Activated CD4-positive, CD25-positive, alpha-beta regulatory T cell treated with anti-CD3 and anti-CD28 coated beads, Interleukin-2, amount 50 U/mL, for 72 hours (primary cell): Measurements from ENCODE around the gene HAGHL.

Source experiments
- DNase-seq: peaks from one replicate; pipeline ENCODE4 v3.0.0; 2021

The HAGHL gene

GRCh38 chr16:722835-723633 is 3.9 kb upstream of the HAGHL start:
- no peak for DNase-seq

- no peak for DNase-seq
Observed at GRCh38 chr16:723695-724094, 3.2 kb upstream of the HAGHL start.

- no peak for DNase-seq
Observed at GRCh38 chr16:724188-725040, 2.5 kb upstream of the HAGHL start.

GRCh38 chr16:725041-725376 is 1.9 kb upstream of the HAGHL start:
- DNase-seq = no peak

GRCh38 chr16:725463-726187 is 1.3 kb upstream of the HAGHL start:
- no peak for DNase-seq

- DNase-seq = no peak
Observed at GRCh38 chr16:726188-726437, 793 bp upstream of the HAGHL start.

GRCh38 chr16:727291-727977 is 528 bp downstream of the HAGHL start:
- DNase-seq = peak; percentile 49

- peak; percentile 63 for DNase-seq
Observed at GRCh38 chr16:728131-728889, 1.4 kb downstream of the HAGHL start.

- no peak for DNase-seq
Observed at GRCh38 chr16:728890-729744, 2.2 kb downstream of the HAGHL start.

- DNase-seq = no peak
Observed at GRCh38 chr16:729768-730665, 3.1 kb downstream of the HAGHL start.

- DNase-seq = no peak
Observed at GRCh38 chr16:730666-731509, 4.0 kb downstream of the HAGHL start.

GRCh38 chr16:732332-732731 is 5.4 kb downstream of the HAGHL start:
- DNase-seq = no peak

GRCh38 chr16:732936-733335 is 6.0 kb downstream of the HAGHL start:
- DNase-seq = no peak

- no peak for DNase-seq
Observed at GRCh38 chr16:733382-734207, 6.7 kb downstream of the HAGHL start.

- DNase-seq = no peak
Observed at GRCh38 chr16:734208-734980, 7.5 kb downstream of the HAGHL start.

GRCh38 chr16:734981-735881 is 8.3 kb downstream of the HAGHL start:
- no peak for DNase-seq
